ENCODE data around the gene CST1.

CST1 gene

DNA sequence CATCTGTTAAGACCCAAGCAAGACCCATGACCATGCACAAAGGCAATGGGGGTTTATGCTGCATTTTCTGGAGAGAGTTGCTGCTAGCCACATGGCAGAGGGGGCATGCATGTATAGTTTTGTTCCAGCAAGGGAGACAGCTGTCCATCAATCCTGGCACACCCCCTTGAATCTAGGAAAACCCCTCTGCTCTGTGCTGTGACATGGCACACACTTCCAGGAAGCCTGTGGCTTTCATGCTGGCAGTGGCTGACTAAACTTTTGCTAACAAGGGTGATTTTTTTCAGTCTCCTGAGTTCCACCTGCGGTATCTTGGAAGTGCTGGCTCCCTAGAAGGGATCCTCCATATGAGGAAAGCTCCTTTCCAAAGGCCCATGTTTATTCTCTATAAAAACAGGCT lies 52.8 kb downstream of the CST1 start:
- no peak for DNase-seq

Measured in activated CD4-positive, CD25-positive, alpha-beta regulatory T cell (primary cell).